ENCODE measurements around the gene PTPRN2.

DNA sequence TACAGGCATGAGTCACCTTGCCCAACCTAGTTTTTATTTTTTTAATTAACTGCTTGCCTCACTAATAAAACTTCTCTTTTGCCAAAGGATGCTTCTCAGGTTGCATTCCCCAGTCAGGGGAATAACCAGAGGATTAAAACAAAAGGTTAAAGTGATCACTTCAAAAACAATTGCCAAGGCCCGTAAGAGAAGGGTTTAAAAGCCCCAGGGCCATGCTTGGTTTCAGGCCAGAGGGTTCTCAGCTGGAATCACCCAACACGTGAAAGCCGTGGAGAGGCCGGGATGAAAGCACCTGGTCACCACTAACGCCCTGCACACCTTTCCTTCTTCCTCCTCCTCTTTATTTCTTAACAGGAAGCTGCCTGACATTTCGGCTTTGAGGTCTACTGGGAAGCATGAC is 587.5 kb downstream of the PTPRN2 start:
- TF ChIP-seq SUZ12 (IDR thresholded peaks at IDR 0.05) (no peak), SP1 (IDR thresholded peaks at IDR 0.05) (no peak), NFRKB (IDR thresholded peaks at IDR 0.05) (no peak), ELF4 (IDR thresholded peaks at IDR 0.05) (no peak), FOXK2 (IDR thresholded peaks at IDR 0.05) (no peak), HDGF (IDR thresholded peaks at IDR 0.05; ENCODE audit: borderline replicate concordance) (no peak), BHLHE40 (IDR thresholded peaks at IDR 0.05; ENCODE audit: borderline replicate concordance) (no peak), FOXM1 (IDR thresholded peaks at IDR 0.05; ENCODE audit: borderline replicate concordance) (no peak), ARNT (IDR thresholded peaks at IDR 0.05) (no peak), ZNF384 (IDR thresholded peaks at IDR 0.05) (no peak), FOXA1 (IDR thresholded peaks at IDR 0.05) (no peak), TARDBP (IDR thresholded peaks at IDR 0.05) (no peak)
- TF ChIP-seq, protein P1, sequence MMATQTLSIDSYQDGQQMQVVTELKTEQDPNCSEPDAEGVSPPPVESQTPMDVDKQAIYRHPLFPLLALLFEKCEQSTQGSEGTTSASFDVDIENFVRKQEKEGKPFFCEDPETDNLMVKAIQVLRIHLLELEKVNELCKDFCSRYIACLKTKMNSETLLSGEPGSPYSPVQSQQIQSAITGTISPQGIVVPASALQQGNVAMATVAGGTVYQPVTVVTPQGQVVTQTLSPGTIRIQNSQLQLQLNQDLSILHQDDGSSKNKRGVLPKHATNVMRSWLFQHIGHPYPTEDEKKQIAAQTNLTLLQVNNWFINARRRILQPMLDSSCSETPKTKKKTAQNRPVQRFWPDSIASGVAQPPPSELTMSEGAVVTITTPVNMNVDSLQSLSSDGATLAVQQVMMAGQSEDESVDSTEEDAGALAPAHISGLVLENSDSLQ (IDR thresholded peaks at IDR 0.05): no peak
